SK-N-SH treated with all-trans-retinoic acid at 6 μM for 48 hours (cell line): ENCODE data around the gene PLEKHG4B.
"Not testable (repeated sequence)": the region's sequence is repeated elsewhere in the genome, so short reads cannot be mapped to it uniquely, and the experiment has no call there.

Source experiments
- ATAC-seq: fragments of 200-7000 bp; cut with Tn5 transposase; 3 replicates; pipeline ENCODE4 v1.9.1; 2020; ENCODE audit warnings: mild to moderate bottlenecking, moderate library complexity
- ARNTL ChIP-seq: fragments of 450-650 bp; formaldehyde crosslinking; IDR thresholded peaks from 2 replicates; pipeline ENCODE4 v1.5.0; 2020; ENCODE audit warnings: low read depth, mild to moderate bottlenecking, moderate library complexity, borderline replicate concordance
- BACH2 ChIP-seq: fragments of 250-450 bp; sonication (Bioruptor Pico); IDR thresholded peaks from 2 replicates; pipeline ENCODE4 v1.9.0; 2021; ENCODE audit warnings: mild to moderate bottlenecking, borderline replicate concordance
- CREB5 ChIP-seq: fragments of 250-450 bp; sonication (Bioruptor Pico); IDR thresholded peaks from 2 replicates; pipeline ENCODE4 v1.5.1; 2020; ENCODE audit warnings: low read depth, mild to moderate bottlenecking, moderate library complexity
- CSDC2 ChIP-seq: fragments of 250-450 bp; sonication (Bioruptor Pico); IDR thresholded peaks from 2 replicates; pipeline ENCODE4 v1.5.0; 2020; ENCODE audit warnings: mild to moderate bottlenecking, moderate library complexity
- CSRNP3 ChIP-seq: fragments of 250-450 bp; sonication (Bioruptor Pico); IDR thresholded peaks from 2 replicates; pipeline ENCODE4 v1.5.1; 2021; ENCODE audit warnings: mild to moderate bottlenecking, moderate library complexity
- ESRRG ChIP-seq: fragments of 250-450 bp; sonication (Bioruptor Pico); IDR thresholded peaks from 2 replicates; pipeline ENCODE4 v1.6.1; 2021; ENCODE audit warnings: mild to moderate bottlenecking
- GLIS3 ChIP-seq: fragments of 250-450 bp; sonication (Bioruptor Pico); IDR thresholded peaks from 2 replicates; pipeline ENCODE4 v1.5.0; 2020; ENCODE audit warnings: mild to moderate bottlenecking, moderate library complexity
- ISL1 ChIP-seq: fragments of 250-450 bp; sonication (Bioruptor Pico); IDR thresholded peaks from 2 replicates; pipeline ENCODE4 v2.1.2; 2022; ENCODE audit warnings: mild to moderate bottlenecking, moderate library complexity
- OSR1 ChIP-seq: fragments of 250-450 bp; sonication (Bioruptor Pico); IDR thresholded peaks from 2 replicates; pipeline ENCODE4 v1.8.0; 2022; ENCODE audit warnings: moderate library complexity, mild to moderate bottlenecking, inconsistent platforms
- PATZ1 ChIP-seq: fragments of 250-450 bp; sonication (Bioruptor Pico); IDR thresholded peaks from 2 replicates; pipeline ENCODE4 v1.8.0; 2020; ENCODE audit warnings: mild to moderate bottlenecking, moderate library complexity, borderline replicate concordance
- PPARA ChIP-seq: fragments of 250-450 bp; sonication (Bioruptor Pico); IDR thresholded peaks from 2 replicates; pipeline ENCODE4 v1.5.0; 2020; ENCODE audit warnings: mild to moderate bottlenecking, borderline replicate concordance
- RARB ChIP-seq: fragments of 250-450 bp; sonication (Bioruptor Pico); IDR thresholded peaks from 2 replicates; pipeline ENCODE4 v1.8.0; 2021; ENCODE audit warnings: mild to moderate bottlenecking, moderate library complexity
- SNAI2 ChIP-seq: fragments of 250-450 bp; sonication (Bioruptor Pico); IDR thresholded peaks from 2 replicates; pipeline ENCODE4 v1.5.0; 2020; ENCODE audit warnings: mild to moderate bottlenecking, moderate library complexity
- TCF4 ChIP-seq: fragments of 250-450 bp; sonication (Bioruptor Pico); IDR thresholded peaks from 2 replicates; pipeline ENCODE4 v1.8.0; 2021; ENCODE audit warnings: mild to moderate bottlenecking, moderate library complexity, borderline replicate concordance
- TOX ChIP-seq: fragments of 250-450 bp; sonication (Bioruptor Pico); IDR thresholded peaks from 2 replicates; pipeline ENCODE4 v1.8.0; 2021; ENCODE audit warnings: mild to moderate bottlenecking, moderate library complexity, borderline replicate concordance
- TSHZ2 ChIP-seq: fragments of 250-450 bp; sonication (Bioruptor Pico); IDR thresholded peaks from 2 replicates; pipeline ENCODE4 v1.5.0; 2020; ENCODE audit warnings: mild to moderate bottlenecking, moderate library complexity
- ZC3H10 ChIP-seq: fragments of 250-450 bp; sonication (Bioruptor Pico); IDR thresholded peaks from 2 replicates; pipeline ENCODE4 v1.5.1; 2021; ENCODE audit warnings: mild to moderate bottlenecking, moderate library complexity
- ZFP3 ChIP-seq: fragments of 250-450 bp; sonication (Bioruptor Pico); IDR thresholded peaks from 2 replicates; pipeline ENCODE4 v1.5.0; 2020; ENCODE audit warnings: mild to moderate bottlenecking, moderate library complexity
- ZFP30 ChIP-seq: fragments of 450-650 bp; formaldehyde crosslinking; IDR thresholded peaks from 2 replicates; pipeline ENCODE4 v1.5.0; 2022; ENCODE audit warnings: mild to moderate bottlenecking, moderate library complexity
- ZNF565 ChIP-seq: fragments of 450-650 bp; formaldehyde crosslinking; conservative IDR thresholded peaks from 2 replicates; pipeline ENCODE4 v1.5.0; 2020; ENCODE audit warnings: low read depth, mild to moderate bottlenecking, moderate library complexity
- ZNF70 ChIP-seq: fragments of 450-650 bp; formaldehyde crosslinking; IDR thresholded peaks from 2 replicates; pipeline ENCODE4 v1.5.0; 2020; ENCODE audit warnings: mild to moderate bottlenecking, moderate library complexity
- ZNF8 ChIP-seq: fragments of 450-650 bp; formaldehyde crosslinking; IDR thresholded peaks from 2 replicates; pipeline ENCODE4 v1.5.0; 2020; ENCODE audit warnings: mild to moderate bottlenecking, moderate library complexity

The PLEKHG4B gene

GRCh38 chr5:91556-92263 lies at the start of gene PLEKHG4B:
Gene PLEKHG4B (plus strand): TSS chr5:92168. CDS start chr5:92232, 64 bp downstream.
- ATAC-seq: peak; percentile 59
- TF ChIP-seq OSR1: no peak
- no peak for TF ChIP-seq RARB
- no peak for TF ChIP-seq PATZ1 (CRISPR knock-in tag)
- TF ChIP-seq SNAI2 (CRISPR knock-in tag): no peak
- no peak for TF ChIP-seq BACH2 (CRISPR knock-in tag)
- no peak for TF ChIP-seq ZNF565 (CRISPR knock-in tag)
- no peak for TF ChIP-seq ISL1
- no peak for TF ChIP-seq ZNF8 (CRISPR knock-in tag)
- TF ChIP-seq PPARA (CRISPR knock-in tag): no peak
- TF ChIP-seq GLIS3 (CRISPR knock-in tag): no peak
- TF ChIP-seq CSDC2: no peak
- TF ChIP-seq TCF4 (CRISPR knock-in tag): no peak

GRCh38 chr5:42250-42649 lies 49.7 kb upstream of the PLEKHG4B start:
- TF ChIP-seq ESRRG: no peak
- no peak for TF ChIP-seq BACH2 (CRISPR knock-in tag)
- TF ChIP-seq PATZ1 (CRISPR knock-in tag): no peak
- no peak for TF ChIP-seq CSRNP3 (CRISPR knock-in tag)
- no peak for TF ChIP-seq GLIS3 (CRISPR knock-in tag)
- TF ChIP-seq ARNTL (CRISPR knock-in tag): no peak
- TF ChIP-seq ZNF8 (CRISPR knock-in tag): no peak
- TF ChIP-seq ZFP30: no peak
- no peak for TF ChIP-seq CREB5 (CRISPR knock-in tag)
- TF ChIP-seq TOX (CRISPR knock-in tag): no peak
- no peak for TF ChIP-seq OSR1
- no peak for TF ChIP-seq PPARA (CRISPR knock-in tag)
- no peak for TF ChIP-seq SNAI2 (CRISPR knock-in tag)
- TF ChIP-seq TSHZ2 (CRISPR knock-in tag): no peak
- TF ChIP-seq ZC3H10 (CRISPR knock-in tag): no peak
- ATAC-seq: peak; percentile 81

GRCh38 chr5:48192-48591 lies 43.8 kb upstream of the PLEKHG4B start:
- TF ChIP-seq ZNF70 (no peak), ZFP3 (CRISPR knock-in tag) (no peak), ZFP30 (no peak), CSRNP3 (CRISPR knock-in tag) (no peak), ARNTL (CRISPR knock-in tag) (no peak), TSHZ2 (CRISPR knock-in tag) (no peak), SNAI2 (CRISPR knock-in tag) (no peak), CSDC2 (no peak)
- TF ChIP-seq, all 23 proteins: peak for 0
- ATAC-seq: no peak

- not testable (repeated sequence) for ATAC-seq
Observed at GRCh38 chr5:49530-49929, 42.4 kb upstream of the PLEKHG4B start.
